IMR-90 (cell line): ENCODE data around the gene PINLYP. TPM values are rescaled to one million over a fixed set of nuclear protein-coding genes. Genes with fewer than 3 reads are reported as not detected.

ENCODE experiments used
- ATAC-seq: fragments of 200-7000 bp; cut with Tn5 transposase; 2 replicates; pipeline ENCODE4 v1.9.1; 2020; ENCODE audit warnings: low read depth, mild to moderate bottlenecking, moderate library complexity
- BruUV-seq: library from RNA; stranded (reverse); fragments of 400-500 nt; replicated peaks from 2 replicates; lab custom pipeline; 2021; lab: Mats Ljungman, UMichigan
- CTCF ChIA-PET: fragments of 300-600 bp; formaldehyde crosslinking; extraction: SDS; loops from one replicate; lab custom pipeline; 2021; ENCODE audit warnings: antibody characterized with exemption; lab: Yijun Ruan, JAX
- POLR2A ChIA-PET: fragments of 300-600 bp; sonication (Branson Sonifier 250); formaldehyde crosslinking; loops from one replicate; lab custom pipeline; 2022; ENCODE audit warnings: antibody characterized with exemption; ENCODE audit not compliant: unreplicated experiment; lab: Charles Lee
- DNase-seq: peaks from one replicate; pipeline ENCODE4 v3.0.0; 2013
- H2AFZ ChIP-seq: replicated peaks from 2 replicates; pipeline ENCODE3; 2013; ENCODE audit warnings: low read length, mild to moderate bottlenecking; ENCODE audit not compliant: poor library complexity
- H2AK5ac ChIP-seq: 2 replicates; pipeline ENCODE4 v1.6.1; 2013; ENCODE audit warnings: low read depth, low read length, inconsistent platforms
- H2AK9ac ChIP-seq: replicated peaks from 2 replicates; pipeline ENCODE3; 2013; ENCODE audit warnings: mild to moderate bottlenecking, low read depth, low read length, moderate library complexity; ENCODE audit not compliant: poor library complexity
- H2BK120ac ChIP-seq: 2 replicates; pipeline ENCODE4 v1.6.1; 2013; ENCODE audit warnings: low read depth, low read length, inconsistent platforms
- H2BK15ac ChIP-seq: 3 replicates; pipeline ENCODE4 v1.6.1; 2013; ENCODE audit warnings: low read depth, low read length, inconsistent platforms
- H2BK20ac ChIP-seq: 2 replicates; pipeline ENCODE4 v1.6.1; 2013; ENCODE audit warnings: low read depth, mild to moderate bottlenecking, inconsistent platforms, low read length, moderate library complexity
- H2BK5ac ChIP-seq: 2 replicates; pipeline ENCODE4 v1.6.1; 2013; ENCODE audit warnings: mild to moderate bottlenecking, low read depth, low read length, inconsistent platforms; ENCODE audit not compliant: poor library complexity, severe bottlenecking
- H3K14ac ChIP-seq: replicated peaks from 2 replicates; pipeline ENCODE4 v1.6.1; 2013; ENCODE audit warnings: low read depth, low read length, inconsistent platforms
- H3K18ac ChIP-seq: 2 replicates; pipeline ENCODE4 v1.6.1; 2013; ENCODE audit warnings: low read depth, low read length, control low read depth
- H3K23ac ChIP-seq: 2 replicates; pipeline ENCODE4 v1.6.1; 2013; ENCODE audit warnings: low read depth, low read length, inconsistent platforms
- H3K27ac ChIP-seq: 2 replicates; pipeline ENCODE4 v1.5.1; 2013; ENCODE audit warnings: mild to moderate bottlenecking, control low read depth, low read length; ENCODE audit not compliant: insufficient read depth
- H3K27me3 ChIP-seq: 2 replicates; pipeline ENCODE4 v1.6.1; 2013; ENCODE audit warnings: low read length; ENCODE audit not compliant: control insufficient read depth, insufficient read depth
- H3K36me3 ChIP-seq: 2 replicates; pipeline ENCODE4 v1.6.1; 2013; ENCODE audit warnings: low read length, mixed read lengths; ENCODE audit not compliant: control insufficient read depth, insufficient read depth
- H3K4ac ChIP-seq: 2 replicates; pipeline ENCODE4 v1.6.1; 2013; ENCODE audit warnings: low read depth, low read length, inconsistent platforms
- H3K4me1 ChIP-seq: 2 replicates; pipeline ENCODE4 v1.6.1; 2013; ENCODE audit warnings: low read length, mixed read lengths; ENCODE audit not compliant: control insufficient read depth, insufficient read depth
- H3K4me2 ChIP-seq: 2 replicates; pipeline ENCODE4 v1.6.1; 2013; ENCODE audit warnings: low read depth, mild to moderate bottlenecking, control low read depth, low read length, moderate library complexity
- H3K4me3 ChIP-seq: 2 replicates; pipeline ENCODE4 v1.5.1; 2013; ENCODE audit warnings: low read depth, mild to moderate bottlenecking, control low read depth, low read length, moderate library complexity; ENCODE audit not compliant: insufficient read depth
- H3K56ac ChIP-seq: 2 replicates; pipeline ENCODE4 v1.6.1; 2013; ENCODE audit warnings: low read length, inconsistent platforms; ENCODE audit not compliant: insufficient read depth; ENCODE audit errors: extremely low read depth
- H3K79me1 ChIP-seq, 2 experiments: 2 replicates each; pipeline ENCODE4 v1.6.1; 2013; ENCODE audit warnings: low read length in 2 of 2, inconsistent platforms in 1 of 2, low read depth in 1 of 2
- H3K9ac ChIP-seq: 2 replicates; pipeline ENCODE4 v1.6.1; 2013; ENCODE audit warnings: low read depth, low read length, control low read depth
- H3K9me1 ChIP-seq: 2 replicates; pipeline ENCODE4 v1.6.1; 2013; ENCODE audit warnings: low read length, inconsistent platforms; ENCODE audit not compliant: insufficient read depth
- H3K9me3 ChIP-seq: 2 replicates; pipeline ENCODE4 v1.6.1; 2013; ENCODE audit warnings: low read length; ENCODE audit not compliant: control insufficient read depth, insufficient read depth
- H4K20me1 ChIP-seq: 2 replicates; pipeline ENCODE4 v1.6.1; 2013; ENCODE audit warnings: low read length, inconsistent platforms; ENCODE audit not compliant: insufficient read depth
- H4K5ac ChIP-seq: 2 replicates; pipeline ENCODE4 v1.6.1; 2013; ENCODE audit warnings: mild to moderate bottlenecking, low read depth, low read length, control low read depth
- H4K8ac ChIP-seq, 2 experiments: 2 replicates each; pipeline ENCODE4 v1.6.1; 2013; ENCODE audit warnings: low read depth in 2 of 2, low read length in 2 of 2, control low read depth in 1 of 2, inconsistent platforms in 1 of 2
- H4K91ac ChIP-seq: 2 replicates; pipeline ENCODE4 v1.6.1; 2013; ENCODE audit warnings: low read depth, low read length, inconsistent platforms; ENCODE audit not compliant: insufficient read depth
- CHD1 ChIP-seq: IDR thresholded peaks from 2 replicates; pipeline ENCODE4 v1.6.1; 2012; ENCODE audit warnings: low read depth, low read length, improper control_type of control experiment
- NFE2L2 ChIP-seq: fragments of 150-350 bp; IDR thresholded peaks from 2 replicates; pipeline ENCODE4 v1.6.1; 2016; ENCODE audit warnings: low read depth, mild to moderate bottlenecking, low read length
- WGBS, 2 experiments: methylation state at CpG; one replicate each; pipeline versions ENCODE4 v1.1.5 to v1.1.7; 2013; ENCODE audit warnings: missing lambda C conversion rate in 2 of 2; ENCODE audit not compliant: insufficient read length in 1 of 2; ENCODE audit errors: extremely low coverage in 2 of 2; 5-methylcytosine and 5-hydroxymethylcytosine counted together
- dilution Hi-C: fragments of 300-500 bp; cut with HindIII; formaldehyde crosslinking; loops from one replicate; pipeline ENCODE4 v1.14.3; 2018; ENCODE audit warnings: low sequenced_read_pairs; ENCODE audit not compliant: unreplicated experiment
- in situ Hi-C: fragments of 300-500 bp; cut with MboI; formaldehyde crosslinking; loops from 3 replicates; pipeline ENCODE4 v1.14.3; 2019; ENCODE audit warnings: low sequenced_read_pairs, inconsistent platforms, mixed read lengths
- intact Hi-C: fragments of 100-400 bp; cut with micrococcal nuclease; formaldehyde crosslinking; loops from 2 replicates; pipeline ENCODE4 v1.10.0; 2022
- polyA plus RNA-seq, 3 experiments: library from polyadenylated mRNA; depleted of rRNA; stranded (reverse); fragments of >200 nt; gene quantifications; 2 replicates each; pipeline ENCODE4 v1.2.3, GENCODE V29; 2012; ENCODE audit warnings: low replicate concordance in 1 of 3
- total RNA-seq: library from RNA; depleted of rRNA; stranded (reverse); fragments of >200 nt; gene quantifications from 2 replicates; pipeline ENCODE4 v1.2.3, GENCODE V29; 2012

PINLYP gene
- total and polyA plus RNA-seq, 2 of the 4 experiments (the other 2 are of a cell fraction) = 0.54 to 1.4 TPM

- Histone ChIP-seq H4K8ac (no peak overlapping the region), H3K4me1 (no peaks in the 10 kb centered on the region), H2BK5ac (no peak overlapping the region), H3K23ac (no peak overlapping the region), H3K4me3 (no peak overlapping the region), H2BK120ac (no peak overlapping the region), H3K9ac (no peak overlapping the region), H3K18ac (no peak overlapping the region), H4K20me1 (no peaks in the 10 kb centered on the region; the same call in 1 of the 2 replicates), H2AK5ac (no peak overlapping the region), H3K56ac (no peak overlapping the region), H3K9me3 (no peaks in the 10 kb centered on the region), H3K27ac (no peak overlapping the region), H3K14ac (no peak overlapping the region), H2BK20ac (no peak overlapping the region), H4K5ac (no peak overlapping the region), H2AFZ (no peak overlapping the region), H3K9me1 (peaks cover 11% of the 10 kb centered on the region), H3K27me3 (no peaks in the 10 kb centered on the region), H4K91ac (no peak overlapping the region), H3K36me3 (peaks cover 7% of the 10 kb centered on the region; the same call in 1 of the 2 replicates), H2AK9ac (no peak overlapping the region), H3K79me1 (peaks cover 0 to 18% of the 10 kb centered on the region in 2 experiments; a peak in 3 of 4 replicates), H3K4me2 (no peak overlapping the region), H2BK15ac (no peak overlapping the region), H3K4ac (no peak overlapping the region)
- in situ Hi-C loops = no loop called here
- intact Hi-C loops = no loop called here
- TF ChIP-seq CHD1 (no peak), NFE2L2 (no peak)
- WGBS, 2 experiments = no CpG with 5 or more reads among the region's 2 CpGs
- ChIA-PET POLR2A (no interaction called here), CTCF (interaction anchor here (1.0 kb wide), 1 partner anchor 12 kb away, joined by 3 read pairs; no protein-coding TSS in a partner anchor)
- no TSS peak for BruUV-seq
- DNase-seq (no peak), ATAC-seq (no peak)
- dilution Hi-C loops = no loop called here
Observed at GRCh38 chr19:43582495-43582894, 6.9 kb downstream of the PINLYP start.
